HG03571 (cell line): Measurements from ENCODE around the gene ALMS1.
"Not testable (repeated sequence)": the region's sequence is repeated elsewhere in the genome, so short reads cannot be mapped to it uniquely, and the experiment has no call there.

Source experiments
- ATAC-seq: cut with Tn5 transposase; IDR thresholded peaks from one replicate; pipeline ENCODE4 v1.9.1; 2021; ENCODE audit not compliant: unreplicated experiment

Gene ALMS1

DNA sequence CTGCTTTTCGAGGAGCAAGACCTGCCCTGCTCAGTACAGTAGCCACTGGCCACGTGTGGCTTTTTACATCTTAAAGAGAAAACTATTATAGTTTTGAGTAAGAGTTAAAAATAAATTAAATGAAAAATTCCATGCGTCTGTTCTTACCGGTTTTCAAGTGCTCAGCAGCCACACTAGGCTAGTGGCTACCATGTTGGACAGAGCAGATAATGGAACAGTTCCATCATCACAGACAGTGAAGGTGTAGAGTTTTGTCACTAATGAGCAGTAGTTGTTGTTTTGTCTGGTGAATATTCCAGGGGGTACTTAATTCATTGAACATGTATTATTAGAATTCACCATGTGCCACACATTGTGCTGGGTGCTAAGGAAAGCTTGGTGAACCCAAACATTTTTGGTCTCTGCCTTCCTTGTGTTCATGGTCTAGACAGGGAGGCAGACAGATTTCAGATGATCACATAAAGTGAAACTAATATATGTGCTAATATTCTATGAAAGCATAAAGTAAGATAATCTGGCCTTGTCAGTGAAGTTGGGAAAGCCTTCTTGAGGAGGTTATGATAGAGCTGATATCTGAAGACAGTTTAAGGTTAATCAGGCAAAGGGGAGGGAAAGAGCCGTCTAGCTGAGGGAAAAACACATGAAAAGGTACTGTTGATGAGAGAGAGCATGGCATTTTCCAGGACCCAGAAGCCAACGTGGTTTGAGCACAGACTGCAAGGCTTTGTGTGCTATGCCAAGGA, 1.4 kb downstream of the ALMS1 start:
- no peak for ATAC-seq

DNA sequence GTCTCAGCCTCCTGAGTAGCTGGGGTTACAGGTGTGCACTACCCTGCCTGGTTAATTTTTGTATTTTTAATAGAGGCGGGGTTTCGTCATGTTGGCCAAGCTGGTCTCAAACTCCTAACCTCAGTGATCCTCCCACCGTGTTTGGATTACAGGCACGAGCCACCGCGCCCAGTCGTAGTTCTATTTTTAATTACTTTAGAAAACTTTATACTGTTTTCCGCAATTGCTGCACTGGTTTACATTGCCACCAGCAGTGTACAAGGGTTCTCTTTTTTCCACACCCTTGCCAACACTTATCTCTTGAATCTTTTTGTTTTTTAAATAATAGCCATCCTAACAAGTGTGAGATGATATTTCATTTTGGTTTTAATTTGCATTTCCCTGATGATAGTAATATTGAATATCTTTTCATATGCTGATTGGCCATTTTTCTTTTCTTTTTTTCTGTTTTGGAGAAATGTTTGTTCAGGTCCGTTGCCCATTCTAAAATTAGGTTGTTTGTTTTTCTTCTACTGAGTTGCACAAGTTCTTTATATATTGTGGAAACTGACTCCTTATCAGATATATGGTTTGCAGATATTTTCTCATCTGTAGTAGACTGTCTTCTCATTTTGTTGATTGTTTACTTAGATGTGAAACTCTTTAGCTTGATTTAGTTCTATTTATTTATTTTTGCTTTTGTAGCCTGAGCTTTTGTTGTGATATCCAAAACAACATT, 16.9 kb downstream of the ALMS1 start:
- no peak for ATAC-seq

DNA sequence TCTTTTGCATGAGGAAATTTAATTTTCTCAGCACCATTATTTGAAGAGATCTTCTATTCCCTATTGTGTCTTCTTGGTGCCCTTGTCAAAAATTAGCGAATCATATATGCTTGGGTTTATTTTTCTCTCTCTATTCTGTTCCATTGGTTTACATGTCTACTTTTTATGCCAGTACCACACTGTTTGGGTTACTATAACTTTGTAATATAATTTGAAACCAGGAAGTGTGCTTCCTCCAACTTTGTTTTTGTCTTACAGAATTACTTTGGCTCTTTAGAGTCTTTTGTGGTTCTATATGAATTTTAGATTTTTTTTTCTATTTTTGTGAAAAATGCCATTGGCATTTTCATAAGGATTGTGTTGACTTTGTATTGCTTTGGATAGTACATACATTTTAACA, 17.6 kb downstream of the ALMS1 start:
- no peak for ATAC-seq

DNA sequence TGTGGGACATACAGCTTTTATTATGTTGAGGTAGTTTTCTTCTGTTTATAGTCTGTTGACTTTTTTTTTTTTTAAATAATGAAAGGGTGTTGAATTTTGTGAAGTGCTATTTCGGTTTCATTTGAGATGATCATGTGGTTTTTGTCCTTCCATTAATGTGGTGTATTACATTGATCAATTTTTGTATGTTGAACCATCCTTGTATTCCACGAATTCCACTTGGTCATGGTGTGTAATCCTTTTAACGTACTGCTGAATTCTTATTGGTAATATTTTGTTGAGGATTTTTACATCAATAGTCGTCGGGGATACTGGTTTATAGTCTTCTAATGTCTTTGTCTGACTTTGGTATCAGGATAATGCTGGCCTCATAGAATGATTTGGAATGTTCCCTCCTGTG, 18.8 kb downstream of the ALMS1 start:
- no peak for ATAC-seq

DNA sequence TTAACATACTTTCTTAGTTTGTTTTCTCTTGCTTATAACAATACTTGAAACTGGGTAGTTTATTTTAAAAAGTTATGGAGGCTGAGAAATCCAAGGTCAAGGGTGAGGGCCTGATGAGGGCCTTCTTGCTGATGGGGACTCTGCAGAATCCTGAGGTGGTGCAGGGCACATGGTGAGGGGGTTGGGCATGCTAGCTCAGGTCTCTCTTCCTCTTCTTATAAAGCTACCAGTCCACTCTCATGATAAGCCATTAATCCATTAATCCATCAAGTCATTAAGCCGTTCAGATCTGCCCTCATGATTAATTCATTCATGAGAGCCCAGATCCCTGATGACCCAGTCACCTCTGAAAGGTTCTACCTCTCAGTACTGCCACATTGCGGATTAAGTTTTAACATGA, 21.4 kb downstream of the ALMS1 start:
- no peak for ATAC-seq

- peak; percentile 92 for ATAC-seq
These were observed 22.6 kb downstream of the ALMS1 start for GRCh38 chr2:73408198-73408597.

GRCh38 chr2:73414696-73415095, 29.1 kb downstream of the ALMS1 start:
- ATAC-seq: no peak

DNA sequence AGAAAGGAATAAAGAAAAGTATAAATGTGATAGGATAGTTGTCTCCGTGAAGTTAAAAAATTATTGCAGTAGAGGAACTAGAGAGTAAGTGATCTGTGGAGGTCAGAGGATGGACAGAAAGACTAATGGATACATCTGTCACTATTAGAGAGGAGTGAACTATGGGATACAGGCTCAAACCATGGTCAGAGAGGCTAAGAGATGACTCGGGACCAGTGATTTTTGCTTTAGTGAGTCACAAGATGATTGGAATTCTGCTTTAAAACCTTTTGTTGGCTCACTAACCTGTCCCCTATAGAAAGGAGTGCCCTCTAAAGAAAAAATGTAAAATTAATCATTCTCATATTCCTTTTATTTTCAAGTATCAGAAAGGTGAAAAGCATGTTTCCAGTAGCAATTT, 30.3 kb downstream of the ALMS1 start:
- no peak for ATAC-seq

- no peak for ATAC-seq
These were observed 32.7 kb downstream of the ALMS1 start for GRCh38 chr2:73418343-73418742.

DNA sequence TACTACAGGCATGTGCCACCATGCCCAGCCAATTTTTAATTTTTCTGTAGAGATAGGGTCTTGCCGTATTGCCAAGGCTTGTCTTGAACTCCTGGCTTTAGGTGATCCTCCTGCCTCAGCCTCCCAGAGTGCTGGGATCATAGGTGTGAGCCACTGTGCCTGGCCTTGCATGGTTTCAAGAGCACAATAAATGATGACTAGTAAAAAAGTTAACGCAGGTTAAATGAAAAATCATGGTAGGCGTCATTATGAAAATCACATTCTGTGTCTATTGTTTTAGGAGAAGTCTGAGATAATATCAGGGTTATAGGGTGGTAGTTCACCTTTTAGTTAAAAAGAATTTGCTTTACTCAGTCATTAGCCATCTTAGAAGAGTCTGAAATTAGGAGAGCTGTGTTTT, 38.3 kb downstream of the ALMS1 start:
- no peak for ATAC-seq

DNA sequence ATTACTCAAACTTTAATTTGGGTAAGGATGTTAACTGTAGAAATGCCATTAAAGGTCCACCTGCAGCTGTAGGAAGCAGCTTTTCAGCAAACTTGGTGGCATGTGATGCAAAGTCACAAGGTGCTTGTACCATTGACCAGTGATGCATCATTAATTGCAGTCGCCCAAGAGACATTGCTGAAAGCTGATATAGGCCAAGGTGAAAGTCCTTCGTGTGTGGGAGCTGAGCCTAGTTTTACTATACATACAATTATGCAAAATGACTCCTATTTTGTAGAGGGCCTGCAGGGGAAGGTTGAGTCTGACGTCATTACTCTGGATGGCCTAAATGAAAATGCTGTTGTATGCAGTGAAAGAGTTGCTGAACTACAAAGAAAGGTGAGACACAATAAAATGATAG, 40.5 kb downstream of the ALMS1 start:
- ATAC-seq: no peak

DNA sequence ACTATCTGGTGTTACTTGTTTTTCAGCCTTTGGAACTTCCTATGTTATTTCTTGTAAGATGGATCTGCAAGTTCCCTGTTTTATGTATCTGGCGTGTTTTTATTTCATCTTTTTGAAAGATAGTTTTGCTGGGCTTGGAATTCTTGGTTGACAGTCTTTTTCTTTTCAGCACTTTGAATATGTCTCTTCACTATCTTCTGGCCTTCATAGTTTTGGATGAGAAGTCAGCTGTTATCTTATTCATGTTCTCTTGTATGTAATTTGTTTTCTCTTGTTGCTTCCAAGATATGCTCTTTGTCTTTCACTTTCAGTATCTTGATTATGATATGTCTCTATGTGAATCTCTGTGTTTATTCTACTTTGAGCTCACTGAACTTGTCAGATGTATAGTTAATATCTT, 50.4 kb downstream of the ALMS1 start:
- ATAC-seq: no peak

- no peak for ATAC-seq
These were observed 58.6 kb downstream of the ALMS1 start for GRCh38 chr2:73444202-73444601.

DNA sequence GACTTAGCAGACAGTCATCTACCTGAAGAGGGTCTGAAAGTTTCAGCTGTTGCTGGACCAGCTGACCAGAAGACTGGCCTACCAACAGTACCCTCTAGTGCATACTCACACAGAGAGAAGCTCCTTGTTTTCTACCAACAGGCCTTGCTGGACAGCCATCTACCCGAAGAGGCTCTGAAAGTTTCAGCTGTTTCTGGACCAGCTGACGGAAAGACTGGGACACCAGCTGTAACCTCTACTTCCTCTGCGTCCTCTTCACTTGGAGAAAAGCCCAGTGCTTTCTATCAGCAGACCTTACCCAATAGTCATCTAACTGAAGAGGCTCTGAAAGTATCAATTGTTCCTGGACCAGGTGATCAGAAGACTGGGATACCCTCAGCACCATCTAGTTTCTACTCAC, 63.2 kb downstream of the ALMS1 start:
- ATAC-seq: no peak

GRCh38 chr2:73449404-73449803, 63.8 kb downstream of the ALMS1 start:
- ATAC-seq: no peak

GRCh38 chr2:73451263-73451972, 65.8 kb downstream of the ALMS1 start:
- ATAC-seq: peak; percentile 89

- no peak for ATAC-seq
These were observed 72.3 kb downstream of the ALMS1 start for GRCh38 chr2:73457982-73458381.

GRCh38 chr2:73462388-73462787, 76.8 kb downstream of the ALMS1 start:
- ATAC-seq: not testable (repeated sequence)

- no peak for ATAC-seq
These were observed 82.7 kb downstream of the ALMS1 start for GRCh38 chr2:73468376-73468775.

GRCh38 chr2:73483874-73484273, 98.2 kb downstream of the ALMS1 start:
- ATAC-seq: not testable (repeated sequence)

- ATAC-seq: no peak
These were observed 101.5 kb downstream of the ALMS1 start for GRCh38 chr2:73487112-73487657.

DNA sequence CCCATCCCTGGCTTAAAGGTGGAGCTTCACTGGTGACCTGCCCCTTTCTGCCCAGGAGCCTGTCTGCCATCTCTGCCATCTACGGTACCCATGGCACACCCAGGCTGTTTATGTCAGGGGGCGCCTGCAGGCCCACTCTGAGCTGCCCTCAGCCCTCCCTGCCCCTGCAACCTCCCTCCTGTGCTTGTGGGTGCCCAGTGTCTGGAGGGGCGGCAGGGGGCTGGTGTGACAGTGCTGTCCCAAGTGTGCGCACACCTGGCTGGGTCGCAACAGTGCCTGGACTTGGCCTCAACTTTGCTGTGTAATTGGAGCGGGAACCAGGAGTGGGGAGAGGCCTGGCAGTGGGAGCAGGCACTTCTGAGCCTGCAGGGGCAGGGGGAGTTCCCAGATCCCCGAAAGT, 102.4 kb downstream of the ALMS1 start:
- no peak for ATAC-seq
